KMS-11 (cell line): ENCODE data around the gene SMIM43.
"Not testable (repeated sequence)": the region's sequence is repeated elsewhere in the genome, so short reads cannot be mapped to it uniquely, and the experiment has no call there.

ENCODE experiments used
- H2AFZ ChIP-seq: fragments of 200-600 bp; sonication (generic); 2 replicates; pipeline ENCODE4 v1.6.1; 2016; ENCODE audit warnings: antibody characterized with exemption, mixed run types, low read depth
- H3K27ac ChIP-seq: fragments of 200-600 bp; sonication (generic); 2 replicates; pipeline ENCODE4 v1.6.1; 2016; ENCODE audit warnings: mild to moderate bottlenecking, mixed run types
- H3K27me3 ChIP-seq: fragments of 200-600 bp; sonication (generic); 2 replicates; pipeline ENCODE4 v1.6.1; 2017; ENCODE audit warnings: mild to moderate bottlenecking, low read depth, mixed run types, moderate library complexity; ENCODE audit not compliant: insufficient read depth
- H3K36me3 ChIP-seq: fragments of 200-600 bp; sonication (generic); 2 replicates; pipeline ENCODE4 v1.6.1; 2017; ENCODE audit warnings: mild to moderate bottlenecking, mixed run types; ENCODE audit not compliant: insufficient read depth
- H3K4me1 ChIP-seq: fragments of 200-600 bp; sonication (generic); 2 replicates; pipeline ENCODE4 v1.6.1; 2016; ENCODE audit warnings: mild to moderate bottlenecking, low read depth, mixed run types; ENCODE audit not compliant: poor library complexity, severe bottlenecking
- H3K4me2 ChIP-seq: fragments of 200-600 bp; sonication (generic); 2 replicates; pipeline ENCODE4 v1.7.0; 2016; ENCODE audit warnings: mild to moderate bottlenecking, mixed run types
- H3K4me3 ChIP-seq: fragments of 200-600 bp; sonication (generic); IDR thresholded peaks from 2 replicates; pipeline ENCODE4 v1.6.1; 2017; ENCODE audit warnings: low read depth, low read length, mixed read lengths; ENCODE audit not compliant: insufficient read depth
- H3K79me2 ChIP-seq: fragments of 200-600 bp; sonication (generic); 2 replicates; pipeline ENCODE4 v1.6.1; 2016; ENCODE audit warnings: low read depth, mixed run types; ENCODE audit not compliant: insufficient read depth
- H3K9ac ChIP-seq: fragments of 200-600 bp; sonication (generic); 2 replicates; pipeline ENCODE4 v1.6.1; 2016; ENCODE audit warnings: mild to moderate bottlenecking, mixed run types
- H4K20me1 ChIP-seq: fragments of 200-600 bp; sonication (generic); 2 replicates; pipeline ENCODE4 v1.6.1; 2016; ENCODE audit warnings: mild to moderate bottlenecking, mixed run types; ENCODE audit not compliant: insufficient read depth
- TF ChIP-seq, protein P1 (sequence below): fragments of 200-600 bp; sonication (generic); conservative IDR thresholded peaks from 2 replicates; pipeline ENCODE4 v1.6.1; 2017; ENCODE audit warnings: low read depth, mild to moderate bottlenecking, antibody characterized with exemption, low read length, moderate library complexity, mixed read lengths

SMIM43 gene

DNA sequence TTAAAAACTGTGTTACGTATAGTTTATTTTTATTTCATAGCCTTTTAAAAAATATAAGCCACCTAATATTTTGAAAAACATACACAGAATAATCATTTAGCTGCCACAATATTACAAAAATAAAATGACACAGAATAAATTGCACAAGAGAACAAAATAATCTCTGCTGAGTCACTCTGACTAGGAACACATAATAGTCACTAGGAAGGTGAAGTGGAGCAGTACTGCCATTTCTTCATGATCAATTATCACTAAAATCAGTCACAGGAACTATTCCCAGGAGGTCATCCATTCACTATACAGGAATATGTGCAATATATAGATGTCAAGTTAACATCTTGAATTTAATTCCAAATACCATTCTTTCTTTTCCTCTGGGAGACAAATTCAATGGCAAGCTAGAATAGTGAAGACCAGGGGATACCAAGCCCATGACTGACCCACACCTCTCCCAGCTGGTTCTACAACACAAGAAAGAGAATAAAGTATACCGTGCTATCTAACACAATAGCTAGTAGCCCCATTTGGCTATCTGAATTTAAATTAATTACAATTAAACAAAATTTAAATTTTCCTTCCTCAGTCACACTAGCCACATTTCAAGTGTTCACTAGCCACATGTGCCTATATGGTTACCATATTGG is 5.9 kb downstream of the SMIM43 start:
- no peak overlapping the region for H3K4me3 ChIP-seq
- TF ChIP-seq, protein P1, sequence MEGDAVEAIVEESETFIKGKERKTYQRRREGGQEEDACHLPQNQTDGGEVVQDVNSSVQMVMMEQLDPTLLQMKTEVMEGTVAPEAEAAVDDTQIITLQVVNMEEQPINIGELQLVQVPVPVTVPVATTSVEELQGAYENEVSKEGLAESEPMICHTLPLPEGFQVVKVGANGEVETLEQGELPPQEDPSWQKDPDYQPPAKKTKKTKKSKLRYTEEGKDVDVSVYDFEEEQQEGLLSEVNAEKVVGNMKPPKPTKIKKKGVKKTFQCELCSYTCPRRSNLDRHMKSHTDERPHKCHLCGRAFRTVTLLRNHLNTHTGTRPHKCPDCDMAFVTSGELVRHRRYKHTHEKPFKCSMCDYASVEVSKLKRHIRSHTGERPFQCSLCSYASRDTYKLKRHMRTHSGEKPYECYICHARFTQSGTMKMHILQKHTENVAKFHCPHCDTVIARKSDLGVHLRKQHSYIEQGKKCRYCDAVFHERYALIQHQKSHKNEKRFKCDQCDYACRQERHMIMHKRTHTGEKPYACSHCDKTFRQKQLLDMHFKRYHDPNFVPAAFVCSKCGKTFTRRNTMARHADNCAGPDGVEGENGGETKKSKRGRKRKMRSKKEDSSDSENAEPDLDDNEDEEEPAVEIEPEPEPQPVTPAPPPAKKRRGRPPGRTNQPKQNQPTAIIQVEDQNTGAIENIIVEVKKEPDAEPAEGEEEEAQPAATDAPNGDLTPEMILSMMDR: no peak
- H3K27ac ChIP-seq: no peak overlapping the region
- H3K4me2 ChIP-seq: no peak overlapping the region
- H3K79me2 ChIP-seq: no peaks in the 10 kb centered on the region
- no peaks in the 10 kb centered on the region for H3K4me1 ChIP-seq
- H3K36me3 ChIP-seq: no peaks in the 10 kb centered on the region
- no peak overlapping the region for H3K9ac ChIP-seq
- H4K20me1 ChIP-seq: no peaks in the 10 kb centered on the region
- H2AFZ ChIP-seq: no peak overlapping the region
- H3K27me3 ChIP-seq: no peaks in the 10 kb centered on the region

DNA sequence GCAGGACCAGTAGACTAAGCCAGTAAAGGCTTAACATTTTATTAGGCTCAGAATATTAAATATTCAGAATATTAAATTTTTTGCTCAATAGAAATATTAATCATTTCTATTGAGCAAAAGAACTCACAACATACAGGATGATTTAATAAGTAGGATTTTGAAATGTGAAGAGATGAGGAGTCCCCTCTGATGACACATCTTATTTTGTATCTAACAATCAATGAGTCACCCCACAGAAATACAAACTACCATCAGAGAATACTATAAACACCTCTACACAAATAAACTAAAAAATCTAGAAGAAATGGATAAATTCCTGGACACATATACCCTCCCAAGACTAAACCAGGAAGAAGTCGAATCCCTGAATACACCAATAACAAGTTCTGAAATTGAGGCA is 12.8 kb downstream of the SMIM43 start:
- not testable (repeated sequence) for H4K20me1 ChIP-seq, H3K4me2 ChIP-seq, H2AFZ ChIP-seq, H3K4me3 ChIP-seq, H3K9ac ChIP-seq, H3K27me3 ChIP-seq, H3K79me2 ChIP-seq, H3K27ac ChIP-seq, H3K36me3 ChIP-seq, H3K4me1 ChIP-seq

DNA sequence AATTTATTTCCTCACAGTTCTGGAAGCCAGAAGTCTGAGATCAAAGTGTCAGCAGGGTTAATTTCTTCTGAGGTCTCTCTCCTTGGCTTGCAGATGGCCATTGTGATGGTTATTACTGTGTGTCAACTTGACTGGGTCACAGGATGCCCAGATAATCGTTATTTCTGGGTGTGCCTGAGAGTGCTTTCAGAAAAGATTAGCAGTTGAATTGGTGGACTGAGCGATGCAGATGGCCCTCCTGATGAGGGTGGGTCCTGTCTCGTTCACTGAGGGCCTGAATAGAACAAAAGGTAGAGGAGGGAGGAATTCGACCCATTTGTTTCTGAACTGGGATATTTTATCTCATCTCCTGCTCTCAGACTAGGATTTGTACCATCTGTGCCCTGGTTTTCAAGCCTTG is 15.7 kb downstream of the SMIM43 start:
- Histone ChIP-seq H3K9ac (no peak overlapping the region), H3K27me3 (no peaks in the 10 kb centered on the region), H3K27ac (no peak overlapping the region), H3K4me1 (no peaks in the 10 kb centered on the region), H3K4me3 (no peak overlapping the region), H3K4me2 (no peak overlapping the region), H4K20me1 (no peaks in the 10 kb centered on the region), H3K79me2 (no peaks in the 10 kb centered on the region), H3K36me3 (no peaks in the 10 kb centered on the region), H2AFZ (no peak overlapping the region)
- TF ChIP-seq, protein P1: no peak

DNA sequence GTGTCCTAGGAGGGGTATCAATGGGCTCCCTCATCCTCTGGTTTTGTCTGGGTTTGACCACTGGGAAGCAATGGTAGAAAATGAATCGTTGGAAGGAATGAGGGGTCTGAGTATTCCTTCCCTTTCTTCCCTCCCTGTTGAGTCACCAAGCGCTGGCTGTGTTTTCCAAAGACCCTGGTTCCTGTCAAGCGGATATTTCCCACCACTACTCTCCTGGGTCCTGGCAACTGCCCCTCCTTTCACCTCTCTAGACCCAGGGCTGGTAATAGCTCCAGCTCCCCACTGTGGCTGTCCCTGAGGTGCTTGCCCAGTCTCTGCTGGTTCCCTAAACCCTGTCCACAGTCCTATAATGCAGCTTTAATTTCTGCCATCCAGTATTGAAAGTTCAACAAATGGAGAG is 22.2 kb downstream of the SMIM43 start:
- Histone ChIP-seq H3K79me2 (no peaks in the 10 kb centered on the region), H3K4me3 (no peak overlapping the region), H3K27me3 (no peaks in the 10 kb centered on the region), H3K4me2 (no peak overlapping the region), H3K4me1 (no peaks in the 10 kb centered on the region), H3K9ac (no peak overlapping the region), H3K36me3 (no peaks in the 10 kb centered on the region), H4K20me1 (no peaks in the 10 kb centered on the region), H2AFZ (no peak overlapping the region), H3K27ac (no peak overlapping the region)
- TF ChIP-seq, protein P1: no peak

DNA sequence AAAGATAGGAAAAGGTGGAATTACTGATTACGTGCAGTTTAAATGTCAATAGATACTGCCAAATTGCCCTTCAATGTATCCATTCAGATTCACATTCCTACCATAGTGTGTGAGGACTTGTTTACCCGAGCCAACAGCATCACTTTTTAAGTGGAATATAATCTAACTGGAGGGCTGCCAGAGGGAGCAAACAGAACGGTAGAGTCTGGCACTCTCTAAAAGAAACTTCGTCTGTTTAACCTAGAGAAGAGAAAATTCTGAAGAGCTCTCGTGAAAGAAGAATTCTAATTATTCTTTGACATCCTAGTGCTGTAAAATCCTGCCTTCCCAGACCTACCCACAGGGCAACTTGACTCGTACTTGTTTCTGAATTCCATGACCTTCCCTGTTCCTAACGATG is 23.2 kb downstream of the SMIM43 start:
- H3K4me1 ChIP-seq: no peaks in the 10 kb centered on the region
- TF ChIP-seq, protein P1: no peak
- H2AFZ ChIP-seq: no peak overlapping the region
- H3K79me2 ChIP-seq: no peaks in the 10 kb centered on the region
- no peak overlapping the region for H3K4me2 ChIP-seq
- no peak overlapping the region for H3K9ac ChIP-seq
- H3K27ac ChIP-seq: no peak overlapping the region
- no peaks in the 10 kb centered on the region for H3K27me3 ChIP-seq
- no peak overlapping the region for H3K4me3 ChIP-seq
- H3K36me3 ChIP-seq: no peaks in the 10 kb centered on the region
- H4K20me1 ChIP-seq: no peaks in the 10 kb centered on the region
